Vagina (tissue), 2 donors: ENCODE measurements around the gene ITFG1. TPM values are rescaled to one million over a fixed set of nuclear protein-coding genes. Genes with fewer than 3 reads are reported as not detected.

Source experiments
- DNase-seq, 2 donors: peaks; one replicate each; pipeline ENCODE4 v3.0.0-alpha.2; 2017; ENCODE audit errors: extremely low spot score in 2 of 2
- H3K27ac ChIP-seq: fragments of 200-600 bp; sonication (generic); one replicate; pipeline ENCODE4 v1.5.1; 2019
- H3K27me3 ChIP-seq: fragments of 200-600 bp; sonication (generic); one replicate; pipeline ENCODE4 v1.5.1; 2019
- H3K36me3 ChIP-seq, 2 donors: fragments of 200-600 bp; sonication (generic); one replicate each; pipeline ENCODE4 v1.5.1; 2017 to 2019
- H3K4me1 ChIP-seq: fragments of 200-600 bp; sonication (generic); one replicate; pipeline ENCODE4 v1.5.1; 2019
- H3K4me3 ChIP-seq, 2 donors: fragments of 200-600 bp; sonication (generic); 1 replicate in 1 of 2; 2 replicates in 1 of 2; pipeline ENCODE4 v1.5.1; 2016 to 2019
- H3K9me3 ChIP-seq: fragments of 200-600 bp; sonication (generic); one replicate; pipeline ENCODE4 v1.5.1; 2019
- CTCF ChIP-seq, 3 experiments: fragments of 450-650 bp in 2 of 3; fragments of 200-600 bp in 1 of 3; sonication (generic) in 1 of 3; IDR thresholded peaks; one replicate each; pipeline ENCODE4 v1.5.1; 2017 to 2019; ENCODE audit warnings: antibody characterized with exemption in 3 of 3, mild to moderate bottlenecking in 2 of 3, moderate library complexity in 2 of 3
- POLR2A ChIP-seq, 2 donors: fragments of 450-650 bp; IDR thresholded peaks; one replicate each; pipeline ENCODE4 v1.6.1; 2017; ENCODE audit warnings: antibody characterized with exemption in 2 of 2, mild to moderate bottlenecking in 2 of 2, moderate library complexity in 2 of 2
- POLR2AphosphoS5 ChIP-seq, 2 donors: sonication (generic); formaldehyde crosslinking; IDR thresholded peaks; one replicate each; pipeline ENCODE4 v1.9.0; 2017; ENCODE audit warnings: antibody characterized with exemption in 2 of 2, mild to moderate bottlenecking in 2 of 2, low read depth in 1 of 2; ENCODE audit not compliant: insufficient read depth in 1 of 2
- intact Hi-C: fragments of 100-400 bp; cut with DNase I; formaldehyde crosslinking; loops from one replicate; pipeline ENCODE4 v1.15.1; 2023
- total RNA-seq: library from RNA; depleted of rRNA; stranded (reverse); fragments of >200 nt; gene quantifications from one replicate; pipeline ENCODE4 v1.2.3, GENCODE V29; 2016

ITFG1 gene
- total RNA-seq, 1 donor from 2014 or later: 24.8 TPM

- Histone ChIP-seq H3K4me1 (no peaks in the 10 kb centered on the region), H3K27me3 (no peaks in the 10 kb centered on the region), H3K36me3 (no peaks in the 10 kb centered on the region), H3K27ac (no peak overlapping the region), H3K9me3 (no peaks in the 10 kb centered on the region), H3K4me3 (no peak overlapping the region)
- no peak for TF ChIP-seq POLR2A (IDR thresholded peaks at IDR 0.05)
- no peak for TF ChIP-seq POLR2AphosphoS5 (IDR thresholded peaks at IDR 0.05; ENCODE audit: insufficient read depth in 1 of 2, low read depth in 1 of 2)
- intact Hi-C loops: no loop called here
- DNase-seq: no peak
Observed at GRCh38 chr16:47481698-47482374, 21.0 kb upstream of the ITFG1 start.

- Histone ChIP-seq H3K27me3 (no peaks in the 10 kb centered on the region), H3K27ac (no peak overlapping the region), H3K9me3 (no peaks in the 10 kb centered on the region), H3K4me1 (peaks cover 7% of the 10 kb centered on the region), H3K4me3 (no peak overlapping the region), H3K36me3 (no peaks in the 10 kb centered on the region)
- TF ChIP-seq CTCF (IDR thresholded peaks at IDR 0.05) (no peak), POLR2A (IDR thresholded peaks at IDR 0.05) (no peak), POLR2AphosphoS5 (IDR thresholded peaks at IDR 0.05; ENCODE audit: insufficient read depth in 1 of 2, low read depth in 1 of 2) (no peak)
- intact Hi-C loops: no loop called here
- no peak for DNase-seq
Observed at GRCh38 chr16:47480410-47480809, 19.5 kb upstream of the ITFG1 start.

GRCh38 chr16:47477679-47478078, 16.8 kb upstream of the ITFG1 start:
- intact Hi-C loops: no loop called here
- Histone ChIP-seq H3K27ac (no peak overlapping the region), H3K27me3 (no peaks in the 10 kb centered on the region), H3K9me3 (no peaks in the 10 kb centered on the region), H3K4me1 (peaks cover 10% of the 10 kb centered on the region), H3K4me3 (no peak overlapping the region), H3K36me3 (no peaks in the 10 kb centered on the region)
- TF ChIP-seq CTCF (IDR thresholded peaks at IDR 0.05): no peak
- DNase-seq: no peak

- Histone ChIP-seq H3K36me3 (no peaks in the 10 kb centered on the region), H3K4me3 (no peak overlapping the region), H3K4me1 (peaks cover 10% of the 10 kb centered on the region), H3K27me3 (no peaks in the 10 kb centered on the region), H3K27ac (no peak overlapping the region), H3K9me3 (no peaks in the 10 kb centered on the region)
- no peak for DNase-seq
- TF ChIP-seq CTCF (IDR thresholded peaks at IDR 0.05) (no peak), POLR2AphosphoS5 (IDR thresholded peaks at IDR 0.05; ENCODE audit: insufficient read depth in 1 of 2, low read depth in 1 of 2) (no peak), POLR2A (IDR thresholded peaks at IDR 0.05) (no peak)
- intact Hi-C loops: no loop called here
Observed at GRCh38 chr16:47476654-47477345, 15.9 kb upstream of the ITFG1 start.

GRCh38 chr16:47475786-47476185, 14.9 kb upstream of the ITFG1 start:
- intact Hi-C loops: no loop called here
- H3K27ac ChIP-seq: no peak overlapping the region
- H3K27me3 ChIP-seq: no peaks in the 10 kb centered on the region
- no peaks in the 10 kb centered on the region for H3K9me3 ChIP-seq
- H3K36me3 ChIP-seq: no peaks in the 10 kb centered on the region
- no peak for DNase-seq
- H3K4me3 ChIP-seq: no peak overlapping the region
- peaks cover 10% of the 10 kb centered on the region for H3K4me1 ChIP-seq
- TF ChIP-seq CTCF (IDR thresholded peaks at IDR 0.05): no peak
- no peak for TF ChIP-seq POLR2A (IDR thresholded peaks at IDR 0.05)
- TF ChIP-seq POLR2AphosphoS5 (IDR thresholded peaks at IDR 0.05; ENCODE audit: insufficient read depth in 1 of 2, low read depth in 1 of 2): no peak
